B cell (primary cell): Measurements from ENCODE around the gene PXMP2.

ENCODE experiments used
- EZH2 ChIP-seq: IDR thresholded peaks from 2 replicates; pipeline ENCODE4 v1.6.1; 2012; ENCODE audit warnings: borderline replicate concordance, low read depth, mild to moderate bottlenecking, moderate library complexity, low read length; ENCODE audit not compliant: insufficient read depth, poor library complexity, severe bottlenecking
- TF ChIP-seq, protein P1 (sequence below): fragments of 200-600 bp; IDR thresholded peaks from one replicate; pipeline ENCODE4 v1.8.0; 2022; ENCODE audit warnings: antibody characterized with exemption, mild to moderate bottlenecking

DNA sequence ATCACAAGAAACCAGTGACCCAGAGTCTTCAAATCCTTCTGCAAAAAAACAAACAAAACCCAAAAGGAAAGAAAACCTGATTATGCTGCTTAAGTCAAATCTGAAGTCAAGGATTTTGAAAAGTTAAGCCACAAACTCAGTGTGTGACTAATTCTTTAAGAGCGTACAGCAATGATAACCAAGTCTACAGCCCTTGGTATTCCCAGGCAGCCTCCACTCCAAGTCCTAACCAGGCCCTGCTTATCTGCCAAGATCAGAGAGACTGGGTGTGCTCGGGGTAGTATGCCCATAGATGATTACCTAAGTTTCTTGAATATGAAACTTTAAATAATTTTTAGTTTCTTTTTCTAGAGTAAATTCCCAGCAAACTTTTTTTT, 36.4 kb downstream of the PXMP2 start:
- TF ChIP-seq, protein P1, sequence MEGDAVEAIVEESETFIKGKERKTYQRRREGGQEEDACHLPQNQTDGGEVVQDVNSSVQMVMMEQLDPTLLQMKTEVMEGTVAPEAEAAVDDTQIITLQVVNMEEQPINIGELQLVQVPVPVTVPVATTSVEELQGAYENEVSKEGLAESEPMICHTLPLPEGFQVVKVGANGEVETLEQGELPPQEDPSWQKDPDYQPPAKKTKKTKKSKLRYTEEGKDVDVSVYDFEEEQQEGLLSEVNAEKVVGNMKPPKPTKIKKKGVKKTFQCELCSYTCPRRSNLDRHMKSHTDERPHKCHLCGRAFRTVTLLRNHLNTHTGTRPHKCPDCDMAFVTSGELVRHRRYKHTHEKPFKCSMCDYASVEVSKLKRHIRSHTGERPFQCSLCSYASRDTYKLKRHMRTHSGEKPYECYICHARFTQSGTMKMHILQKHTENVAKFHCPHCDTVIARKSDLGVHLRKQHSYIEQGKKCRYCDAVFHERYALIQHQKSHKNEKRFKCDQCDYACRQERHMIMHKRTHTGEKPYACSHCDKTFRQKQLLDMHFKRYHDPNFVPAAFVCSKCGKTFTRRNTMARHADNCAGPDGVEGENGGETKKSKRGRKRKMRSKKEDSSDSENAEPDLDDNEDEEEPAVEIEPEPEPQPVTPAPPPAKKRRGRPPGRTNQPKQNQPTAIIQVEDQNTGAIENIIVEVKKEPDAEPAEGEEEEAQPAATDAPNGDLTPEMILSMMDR: no peak
- TF ChIP-seq EZH2: no peak
